ENCODE data around the gene ICAM3. TPM values are rescaled to one million over a fixed set of nuclear protein-coding genes. Genes with fewer than 3 reads are reported as not detected.
"Not testable (repeated sequence)": the region's sequence is repeated elsewhere in the genome, so short reads cannot be mapped to it uniquely, and the experiment has no call there.

The ICAM3 gene, protein sequence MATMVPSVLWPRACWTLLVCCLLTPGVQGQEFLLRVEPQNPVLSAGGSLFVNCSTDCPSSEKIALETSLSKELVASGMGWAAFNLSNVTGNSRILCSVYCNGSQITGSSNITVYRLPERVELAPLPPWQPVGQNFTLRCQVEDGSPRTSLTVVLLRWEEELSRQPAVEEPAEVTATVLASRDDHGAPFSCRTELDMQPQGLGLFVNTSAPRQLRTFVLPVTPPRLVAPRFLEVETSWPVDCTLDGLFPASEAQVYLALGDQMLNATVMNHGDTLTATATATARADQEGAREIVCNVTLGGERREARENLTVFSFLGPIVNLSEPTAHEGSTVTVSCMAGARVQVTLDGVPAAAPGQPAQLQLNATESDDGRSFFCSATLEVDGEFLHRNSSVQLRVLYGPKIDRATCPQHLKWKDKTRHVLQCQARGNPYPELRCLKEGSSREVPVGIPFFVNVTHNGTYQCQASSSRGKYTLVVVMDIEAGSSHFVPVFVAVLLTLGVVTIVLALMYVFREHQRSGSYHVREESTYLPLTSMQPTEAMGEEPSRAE
- polyA plus RNA-seq (ENCODE audit: insufficient read length in 10 of 10): 10 to 100 TPM in 1 of 10 donors, 1 to 10 TPM in 9; 4.5 to 15.8 (median 6.0) TPM
- long read RNA-seq, donor 1: 0 reads
- long read RNA-seq, donor 2: 0 reads
- long read RNA-seq, donor 3: 0 reads
- long read RNA-seq, donor 4: 0 reads
- long read RNA-seq, donor 5: 0 reads
- long read RNA-seq, donor 6: 0 reads
- long read RNA-seq, donor 7: 0 reads
- long read RNA-seq, donor 8: 0 reads
- long read RNA-seq, donor 9: 0 reads

DNA sequence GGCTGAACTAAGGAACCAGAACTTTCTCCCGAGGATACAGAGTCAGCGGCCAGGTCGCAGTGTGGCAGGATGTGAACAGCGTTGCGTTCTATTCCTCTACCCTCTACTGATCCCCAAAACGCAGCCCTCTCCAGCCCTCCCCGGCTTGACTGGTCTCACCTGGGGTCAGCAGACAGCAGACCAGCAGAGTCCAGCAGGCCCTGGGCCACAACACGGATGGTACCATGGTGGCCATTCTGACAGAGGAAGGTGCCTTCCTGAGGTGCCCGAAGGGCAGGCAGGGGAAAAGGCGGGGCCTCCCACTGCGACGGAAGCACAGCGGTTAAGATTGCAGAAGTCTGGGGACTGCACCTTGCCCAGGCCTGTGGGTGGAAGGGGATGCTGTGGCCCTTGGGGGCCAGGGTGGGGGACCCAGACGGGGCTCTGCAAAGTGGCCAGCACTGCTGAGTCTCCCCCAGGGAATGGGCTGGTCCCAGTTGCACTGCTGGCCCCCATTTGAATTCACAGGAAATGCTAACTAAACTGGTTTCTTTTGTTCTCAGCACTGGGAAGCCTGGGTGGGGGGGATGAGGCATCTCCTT is at the start of gene ICAM3:
Gene ICAM3, minus strand, starts transcription at position 245 of the 581 bp plus-strand sequence. Its CDS starts 10 bp downstream, at position 235.
- no peak for DNase-seq

DNA sequence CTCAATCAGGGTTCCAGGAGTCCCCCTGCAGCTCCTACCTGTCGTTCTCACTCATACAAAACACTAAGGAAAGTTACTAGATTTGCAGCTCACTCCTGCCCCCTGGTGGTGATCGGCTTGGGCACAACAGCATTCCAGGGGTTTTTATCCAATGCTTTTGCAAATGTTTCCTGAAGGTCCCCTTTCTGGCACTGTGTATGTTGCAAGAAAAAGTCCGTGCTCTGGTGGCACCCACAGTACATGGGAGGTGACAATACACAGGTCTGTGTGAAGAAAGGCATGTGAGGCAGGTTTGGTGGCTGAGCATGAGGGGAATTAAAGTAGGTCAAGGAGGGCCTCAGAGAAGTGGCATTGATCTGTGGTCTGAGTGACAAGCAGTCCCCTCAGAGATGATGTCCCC is 49.5 kb upstream of the ICAM3 start:
- peak; percentile 76 to 89 (median 85) for DNase-seq

DNA sequence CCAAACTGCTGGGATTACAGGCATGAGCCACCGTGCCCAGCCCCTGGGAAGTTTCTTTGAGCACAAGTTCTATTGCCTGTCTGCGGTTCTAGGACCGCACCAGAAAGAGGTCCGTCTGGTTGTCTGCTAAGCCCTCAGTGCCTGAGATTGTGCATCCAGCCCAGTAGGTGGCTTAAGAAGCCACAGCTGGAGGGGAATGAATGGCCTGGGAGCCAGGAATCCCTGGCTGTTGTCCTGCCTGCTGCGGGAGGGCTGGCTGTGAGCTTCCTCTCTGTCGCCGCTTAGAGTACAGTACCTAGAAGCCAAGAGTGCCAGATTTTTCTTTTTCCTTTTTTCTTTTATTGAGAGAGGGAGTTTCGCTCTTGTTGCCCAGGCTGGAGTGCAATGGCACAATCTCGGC is 45.2 kb upstream of the ICAM3 start:
- DNase-seq: no peak

DNA sequence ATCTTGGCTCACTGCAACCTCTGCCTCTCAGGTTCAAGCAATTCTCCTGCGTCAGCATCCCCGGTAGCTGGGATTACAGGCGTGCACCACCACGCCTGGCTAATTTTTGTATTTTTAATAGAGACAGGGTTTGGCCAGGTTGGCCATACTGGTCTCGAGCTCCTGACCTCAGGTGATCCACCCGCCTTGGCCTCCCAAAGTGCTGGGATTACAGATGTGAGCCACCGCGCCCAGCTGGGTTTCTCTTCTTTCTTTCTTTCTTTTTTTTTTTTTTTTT is 43.7 kb upstream of the ICAM3 start:
- not testable (repeated sequence) for DNase-seq

DNA sequence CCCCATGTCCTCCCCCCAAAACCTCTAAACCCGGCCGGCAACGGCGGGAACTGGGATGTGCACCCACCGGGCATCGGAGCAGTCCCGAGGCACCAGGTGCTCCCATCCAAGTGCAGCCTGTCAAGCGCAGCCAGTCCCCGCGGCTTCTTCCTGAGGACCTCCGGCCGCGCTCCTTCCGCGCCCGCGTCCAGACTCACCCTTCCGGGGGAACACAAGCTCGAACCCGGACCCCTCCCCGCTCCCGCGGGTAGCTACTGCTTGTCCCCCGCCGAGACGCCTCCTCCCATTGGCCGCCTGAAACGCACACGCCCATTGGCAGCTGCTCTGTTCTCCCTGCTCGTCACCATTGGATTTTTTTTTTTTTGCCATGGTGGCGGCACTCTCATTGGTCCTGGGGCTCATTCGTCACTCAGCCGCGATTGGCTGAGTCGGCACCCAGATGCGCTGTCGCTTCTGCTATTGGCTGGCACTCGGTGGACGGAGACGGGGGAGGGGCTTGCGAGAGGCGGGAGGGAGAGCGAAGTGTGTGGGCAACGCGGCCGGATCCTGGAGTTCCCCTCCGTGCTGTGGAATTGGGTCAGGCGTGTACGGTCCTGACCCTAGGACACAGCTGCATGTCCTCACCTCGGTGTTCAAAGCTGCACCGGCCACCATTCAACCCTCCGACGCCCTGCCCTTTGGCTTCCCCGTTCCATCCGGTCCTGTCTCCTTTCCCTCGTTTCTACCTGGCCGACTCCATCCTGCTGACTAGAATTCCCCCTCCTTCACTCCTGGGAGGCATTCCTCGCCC is 41.1 kb upstream of the ICAM3 start, which contains the start of gene TYK2:
Gene TYK2, minus strand, starts transcription at position 260 of the 790 bp plus-strand sequence. CDS start 2,166 bp downstream, outside the sequence.
- peak; percentile 99 for DNase-seq

DNA sequence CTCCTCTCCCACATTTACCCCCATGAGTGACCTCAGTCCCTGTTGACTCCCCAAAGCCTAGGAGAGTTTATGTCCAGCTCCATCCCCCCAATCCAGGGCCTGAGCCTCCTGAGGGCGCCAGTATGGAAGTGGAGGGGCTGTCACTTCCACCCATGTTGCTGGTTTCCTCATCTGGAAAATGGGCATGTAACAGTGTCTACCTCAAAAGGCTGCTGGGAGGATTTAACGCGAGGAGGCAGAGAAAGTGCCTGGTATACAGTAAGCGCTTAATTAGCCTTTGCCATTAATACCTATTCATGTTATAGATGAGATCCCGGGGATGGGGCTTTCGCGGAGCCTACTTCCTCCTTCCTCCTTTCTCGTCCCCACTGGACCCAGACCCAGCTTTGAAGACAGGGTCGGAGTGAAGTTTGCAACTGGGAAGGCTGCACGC is 40.5 kb upstream of the ICAM3 start:
- no peak for DNase-seq

DNA sequence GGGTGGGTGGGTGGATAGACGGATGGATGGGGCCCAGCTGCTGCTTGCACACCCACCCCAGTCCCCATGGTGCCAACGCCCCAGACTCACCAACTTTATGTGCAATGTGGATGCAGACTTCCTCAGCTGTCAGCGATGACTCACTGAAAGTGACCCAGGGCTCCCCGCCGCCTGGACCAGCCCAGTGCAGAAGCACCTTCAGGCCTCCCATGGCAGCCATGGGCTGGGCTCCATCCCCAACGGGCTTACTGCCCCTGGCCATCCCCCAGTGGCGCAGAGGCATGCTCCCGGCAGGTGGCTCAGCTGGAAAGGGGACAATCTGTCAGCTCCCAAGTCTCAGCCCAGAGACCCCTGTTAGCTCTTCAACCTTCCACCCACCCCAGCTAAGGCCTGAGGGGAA is 38.7 kb upstream of the ICAM3 start:
- no peak for DNase-seq

DNA sequence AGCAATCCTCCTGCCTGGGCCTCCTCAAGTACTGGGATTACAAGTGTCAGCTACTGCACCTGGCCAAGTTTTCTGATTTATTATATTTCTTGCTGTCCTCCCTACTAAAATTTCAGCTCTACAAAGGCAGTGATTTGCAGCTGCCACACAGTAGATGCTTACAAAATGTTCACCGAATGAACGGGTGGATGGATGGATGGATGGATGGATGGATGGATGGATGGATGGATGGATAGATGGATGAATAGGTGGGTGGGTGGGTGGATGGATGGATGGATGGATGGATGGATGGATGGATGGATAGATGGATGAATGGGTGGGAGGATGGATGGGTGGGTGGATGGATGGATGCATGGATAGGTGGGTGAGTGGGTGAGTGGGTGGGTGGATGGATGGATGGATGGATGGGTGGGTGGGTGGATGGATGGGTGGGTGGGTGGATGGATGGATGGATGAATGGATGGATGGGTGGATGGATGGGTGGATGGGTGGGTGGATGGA is 37.8 kb upstream of the ICAM3 start:
- DNase-seq: not testable (repeated sequence)

DNA sequence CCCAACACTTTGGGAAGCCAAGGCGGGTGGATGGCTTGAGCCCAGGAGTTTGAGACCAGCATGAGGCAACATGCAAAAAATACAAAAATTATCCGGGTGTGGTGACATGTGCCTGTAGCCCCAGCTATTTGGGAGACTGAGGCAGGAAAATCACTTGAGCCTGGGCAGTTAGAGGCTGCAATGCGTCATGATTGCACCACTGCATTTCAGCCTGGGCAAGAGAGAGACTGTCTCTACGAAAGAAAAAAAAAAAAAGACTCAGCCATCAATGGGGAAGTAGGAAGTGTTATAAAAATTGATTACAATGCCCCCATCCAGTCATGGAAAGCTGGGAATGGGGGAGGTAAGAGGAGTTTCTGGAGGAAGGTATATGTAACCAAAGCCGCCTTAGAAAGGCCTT is 35.5 kb upstream of the ICAM3 start:
- DNase-seq: no peak

DNA sequence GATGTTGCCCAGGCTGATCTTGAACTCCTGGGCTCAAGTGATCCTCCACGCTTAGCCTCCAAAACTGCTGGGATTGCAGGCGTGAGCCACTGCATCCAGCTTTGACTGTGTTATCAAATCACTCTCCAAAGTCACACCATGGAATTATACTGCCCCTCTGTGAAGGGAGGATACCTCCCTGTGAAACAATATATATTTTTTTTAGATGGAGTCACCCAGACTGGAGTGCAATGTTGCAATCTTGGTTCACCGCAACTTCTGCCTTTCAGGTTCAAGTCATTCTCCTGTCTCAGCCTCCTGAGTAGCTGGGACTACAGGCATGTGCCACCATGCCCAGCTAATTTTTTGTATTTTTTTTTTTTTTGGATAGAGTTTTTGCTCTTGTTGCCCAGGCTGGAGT is 33.3 kb upstream of the ICAM3 start:
- no peak for DNase-seq

DNA sequence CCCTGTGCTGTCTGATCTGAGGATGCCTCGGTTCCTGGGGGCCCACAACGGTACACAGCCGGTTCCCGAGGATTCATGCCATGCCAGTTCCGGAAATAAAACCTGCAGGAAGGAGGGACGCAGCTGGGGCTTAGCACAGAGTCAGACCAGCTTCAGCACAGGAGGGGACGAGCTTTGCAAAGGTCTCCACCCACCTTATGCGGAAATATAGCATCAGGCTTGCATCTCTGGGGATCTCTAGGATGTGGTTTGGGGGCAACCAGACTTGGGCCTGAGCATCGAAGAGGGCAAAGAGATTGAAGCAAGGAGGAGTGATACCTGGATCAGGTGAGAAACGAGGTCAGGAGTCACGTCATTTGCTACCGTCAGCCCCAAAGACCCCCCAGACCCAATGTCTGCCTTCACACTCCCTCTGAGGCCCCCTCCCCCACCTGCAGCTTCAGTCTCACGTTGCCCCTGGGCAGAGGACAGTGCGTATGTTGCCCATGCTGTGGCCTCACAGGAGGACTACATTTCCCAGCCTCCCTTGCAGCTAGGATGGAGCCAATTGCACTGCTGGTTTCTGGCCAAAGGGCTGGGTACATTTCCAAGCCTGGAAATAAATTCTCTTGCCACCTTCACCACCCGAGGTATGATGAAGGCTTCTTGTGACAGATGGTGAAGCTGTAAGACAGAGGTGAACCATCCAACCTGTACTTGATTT is 28.8 kb upstream of the ICAM3 start:
- DNase-seq: no peak

DNA sequence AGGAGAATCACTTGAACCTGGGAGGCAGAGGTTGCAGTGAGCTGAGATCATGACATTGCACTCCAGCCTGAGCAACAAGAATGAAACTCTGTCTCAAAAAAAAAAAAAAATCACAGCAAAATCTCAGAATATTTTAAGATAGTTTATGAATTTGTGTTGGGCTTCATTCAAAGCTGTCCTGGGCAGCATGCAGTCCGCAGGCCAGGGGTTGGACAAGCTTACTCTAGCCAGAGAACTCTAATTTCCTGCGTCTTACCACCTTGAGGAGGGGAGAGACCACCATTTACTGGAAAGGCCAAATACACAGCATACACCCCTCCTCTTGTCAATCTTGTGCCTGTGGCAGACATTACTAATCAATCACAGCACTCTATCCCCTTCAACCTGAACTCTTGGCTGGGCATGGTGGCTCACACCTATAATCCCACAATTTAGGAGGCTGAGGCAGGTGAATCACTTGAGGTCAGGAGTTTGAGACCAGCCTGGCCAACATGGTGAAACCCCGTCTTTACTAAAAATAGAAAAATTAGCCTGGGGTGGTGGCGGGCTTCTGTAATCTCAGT is 27.6 kb upstream of the ICAM3 start:
- DNase-seq: not testable (repeated sequence)

DNA sequence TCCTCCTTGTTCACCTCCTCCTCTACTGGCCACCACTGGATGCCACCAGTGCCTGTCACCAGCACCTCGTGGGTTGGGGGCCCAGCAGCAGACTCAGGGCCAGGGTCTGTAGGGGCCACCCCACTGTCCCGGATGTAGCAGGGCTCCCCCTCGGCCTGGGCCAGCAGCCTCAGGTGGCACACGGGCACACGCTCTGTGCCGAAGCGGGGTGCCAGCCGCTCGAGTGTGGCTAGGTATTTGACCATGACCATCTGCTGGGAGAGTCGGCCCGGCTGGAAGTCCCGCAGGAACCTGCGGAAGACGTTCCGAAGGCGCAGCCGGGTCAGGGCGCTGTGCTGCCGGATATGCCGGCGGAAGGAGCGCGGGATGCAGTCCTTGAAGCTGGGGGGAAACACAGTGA is 26.1 kb upstream of the ICAM3 start:
- no peak for DNase-seq

DNA sequence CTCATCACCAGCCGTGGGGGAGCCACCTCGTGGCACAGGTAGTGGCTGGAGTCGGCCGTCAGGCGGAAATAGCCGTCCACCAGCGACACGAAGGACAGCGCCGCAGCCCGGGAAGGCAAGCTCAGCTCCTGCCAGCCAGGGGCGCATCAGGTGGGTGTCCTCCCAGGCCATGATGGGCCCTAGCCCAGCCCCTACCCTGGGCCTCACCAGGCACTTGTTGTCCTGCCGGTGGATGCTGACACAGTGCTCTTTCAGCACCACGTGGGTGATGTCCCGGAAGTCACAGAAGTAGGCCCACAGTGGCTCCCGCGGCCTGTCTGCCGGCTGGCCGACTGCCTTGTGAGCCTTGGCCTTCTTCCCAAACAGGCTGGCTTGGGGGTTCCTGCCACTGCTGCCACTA is 25.2 kb upstream of the ICAM3 start:
- DNase-seq: no peak

DNA sequence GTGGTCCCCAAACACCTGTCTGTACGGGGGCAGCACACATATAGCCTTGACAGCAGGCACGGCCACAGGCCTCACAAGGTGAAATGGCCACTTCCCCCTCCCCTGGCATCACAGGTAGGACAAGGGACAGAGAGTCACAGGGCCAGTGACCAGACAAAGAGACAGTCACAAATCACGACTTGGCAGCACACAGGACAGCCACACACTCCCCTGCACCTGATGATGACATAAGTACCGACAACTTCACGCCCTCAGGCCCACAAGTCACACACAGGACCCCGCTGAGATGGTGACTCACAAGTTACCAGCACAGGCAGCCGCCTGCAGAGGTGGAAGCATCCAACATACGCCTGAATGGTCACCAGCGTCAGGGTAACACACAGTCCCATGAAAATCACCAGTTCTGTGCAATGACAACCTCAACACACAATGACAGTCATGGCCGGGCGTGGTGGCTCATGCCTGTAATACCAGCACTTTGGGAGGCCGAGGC is 24.4 kb upstream of the ICAM3 start:
- no peak for DNase-seq

DNA sequence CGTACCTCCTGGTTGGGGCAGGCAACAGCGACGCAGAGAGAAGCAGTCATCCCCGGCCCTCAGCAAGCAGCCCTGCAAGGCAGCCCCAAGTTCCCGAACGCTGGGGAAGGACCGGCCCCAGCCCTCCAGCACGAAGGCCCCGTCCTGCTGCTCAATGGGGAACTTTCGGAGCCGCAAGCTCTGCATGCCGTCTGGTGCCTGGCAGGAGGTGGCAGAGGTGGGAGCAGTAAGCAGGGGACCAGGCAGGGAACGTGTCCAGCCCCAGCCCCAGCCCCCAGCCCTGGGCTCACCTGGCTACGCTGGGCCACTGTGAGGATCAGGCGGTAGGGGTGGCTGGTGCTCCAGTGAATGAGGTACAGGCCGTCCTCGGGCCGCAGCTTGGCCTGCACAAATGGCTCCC is 22.8 kb upstream of the ICAM3 start:
- DNase-seq: no peak

DNA sequence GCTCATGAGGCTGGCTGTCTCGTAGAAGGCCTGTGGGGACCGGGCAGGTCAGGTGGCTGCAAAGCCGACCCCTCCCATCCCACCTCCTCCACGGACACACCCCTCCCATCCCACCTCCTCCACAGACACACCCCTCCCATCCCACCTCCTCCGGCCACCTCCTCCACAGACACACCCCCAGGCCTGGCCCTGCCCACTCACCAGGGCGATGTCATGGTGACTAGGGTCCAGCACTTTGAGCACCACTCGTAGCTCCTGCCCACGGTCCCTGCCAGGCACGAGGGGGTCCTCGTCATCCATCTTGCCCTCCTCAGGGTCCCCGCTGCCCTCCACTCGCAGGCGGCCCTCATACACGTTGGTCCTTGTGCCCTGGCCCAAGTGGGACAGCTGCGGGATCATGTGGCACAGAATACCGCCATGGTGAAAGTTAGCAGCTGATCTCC is 22.2 kb upstream of the ICAM3 start:
- DNase-seq: no peak

DNA sequence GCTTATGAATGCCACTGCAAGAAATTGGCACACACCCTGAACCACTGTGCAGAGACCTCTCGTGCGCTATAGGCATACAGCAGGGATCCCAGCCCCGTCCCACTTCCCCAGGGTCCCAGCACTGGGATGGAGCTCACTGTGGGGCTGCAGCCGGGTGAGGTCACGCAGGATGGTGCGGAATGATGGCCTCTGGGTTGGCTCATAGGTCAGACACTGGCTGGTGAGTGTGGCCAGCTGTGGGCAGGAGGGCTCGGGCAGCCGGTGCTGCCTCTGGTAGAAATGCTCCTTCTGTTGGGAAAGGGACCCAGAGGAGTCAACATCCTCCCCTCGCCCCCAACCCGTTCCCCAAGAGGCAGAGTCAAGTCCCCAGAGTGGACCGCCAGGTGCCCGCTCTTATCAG is 17.0 kb upstream of the ICAM3 start:
- DNase-seq: no peak

DNA sequence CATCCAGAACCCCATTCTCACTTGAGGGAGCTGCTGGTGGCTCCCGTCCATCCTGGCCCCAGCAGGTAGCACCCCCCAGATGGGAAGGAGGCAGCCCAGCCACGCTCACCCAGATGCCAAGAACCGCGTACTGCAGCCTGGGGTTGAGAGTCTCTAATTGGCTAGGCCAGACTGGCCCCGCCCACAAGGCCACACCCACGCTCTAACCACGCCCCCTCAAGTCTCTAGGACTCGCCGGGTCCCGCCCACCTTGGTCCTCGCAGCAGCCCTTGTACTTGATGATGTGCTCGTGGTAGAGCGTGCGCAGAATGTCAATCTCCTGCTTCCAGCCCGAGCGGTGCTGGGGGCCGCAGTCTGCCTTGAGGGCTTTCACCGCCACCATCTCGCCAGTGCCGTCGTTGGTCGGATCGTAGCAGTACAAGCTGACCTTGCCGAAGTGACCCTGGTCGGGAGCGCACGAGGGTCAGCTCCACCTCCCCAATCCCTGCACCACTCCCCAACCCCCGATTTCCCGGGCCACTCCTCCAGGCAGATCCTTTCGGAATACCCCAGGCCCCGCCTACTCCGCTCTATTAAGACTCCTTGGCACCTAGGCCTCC is 14.5 kb upstream of the ICAM3 start:
- peak in 1 of 3 donors; percentile 39 for DNase-seq

All from muscle of back (tissue), 13 donors.